DND-41 (cell line): ENCODE results near the gene MACROD2.

Source experiments
- ATAC-seq: fragments of 200-7000 bp; cut with Tn5 transposase; 3 replicates; pipeline ENCODE4 v1.9.1; 2021; ENCODE audit warnings: low read depth; ENCODE audit not compliant: insufficient read depth
- DNase-seq: peaks from one replicate; pipeline ENCODE4 v3.0.0-alpha.2; 2020
- H2AFZ ChIP-seq: 2 replicates; pipeline ENCODE4 v1.6.0; 2012; ENCODE audit warnings: low read depth, low read length
- H3K27ac ChIP-seq: 2 replicates; pipeline ENCODE4 v1.5.1; 2012; ENCODE audit warnings: low read length, inconsistent platforms
- H3K27me3 ChIP-seq: fragments of 200-600 bp; sonication (generic); 2 replicates; pipeline ENCODE4 v1.6.0; 2012; ENCODE audit warnings: low read length, mild to moderate bottlenecking, inconsistent platforms; ENCODE audit not compliant: insufficient read depth, poor library complexity
- H3K36me3 ChIP-seq: 2 replicates; pipeline ENCODE4 v1.5.1; 2012; ENCODE audit warnings: low read length, inconsistent platforms; ENCODE audit not compliant: insufficient read depth
- H3K4me1 ChIP-seq: 2 replicates; pipeline ENCODE4 v1.5.1; 2012; ENCODE audit warnings: mild to moderate bottlenecking, low read length; ENCODE audit not compliant: insufficient read depth
- H3K4me2 ChIP-seq: 2 replicates; pipeline ENCODE4 v1.6.0; 2012; ENCODE audit warnings: mild to moderate bottlenecking, moderate library complexity, low read length, inconsistent platforms; ENCODE audit not compliant: insufficient read depth
- H3K4me3 ChIP-seq, 2 experiments: fragments of 200-600 bp in 1 of 2; shearing (Covaris generic) in 1 of 2; 2 replicates each; pipeline ENCODE4 v1.5.1; 2012 to 2016; ENCODE audit warnings: inconsistent platforms in 2 of 2, low read length in 2 of 2, mild to moderate bottlenecking in 2 of 2, low read depth in 1 of 2, moderate library complexity in 1 of 2
- H3K79me2 ChIP-seq: 2 replicates; pipeline ENCODE4 v1.6.0; 2012; ENCODE audit warnings: low read length, inconsistent platforms; ENCODE audit not compliant: insufficient read depth
- H3K9ac ChIP-seq: 2 replicates; pipeline ENCODE4 v1.6.0; 2012; ENCODE audit warnings: low read depth, mild to moderate bottlenecking, inconsistent platforms, low read length, moderate library complexity
- H3K9me3 ChIP-seq: 2 replicates; pipeline ENCODE4 v1.5.1; 2012; ENCODE audit warnings: low read length, moderate library complexity, mild to moderate bottlenecking, inconsistent platforms; ENCODE audit not compliant: insufficient read depth, severe bottlenecking
- H4K20me1 ChIP-seq: 2 replicates; pipeline ENCODE4 v1.6.0; 2012; ENCODE audit warnings: low read length; ENCODE audit not compliant: insufficient read depth
- CTCF ChIP-seq: IDR thresholded peaks from 2 replicates; pipeline ENCODE4 v1.5.1; 2012; ENCODE audit warnings: borderline replicate concordance, low read length, moderate library complexity, mild to moderate bottlenecking; ENCODE audit not compliant: poor library complexity, severe bottlenecking; ENCODE audit errors: extremely low read depth
- EZH2 ChIP-seq: IDR thresholded peaks from 3 replicates; pipeline ENCODE4 v1.6.1; 2012; ENCODE audit warnings: borderline replicate concordance, low read depth, mild to moderate bottlenecking, moderate library complexity, low read length, inconsistent platforms; ENCODE audit not compliant: severe bottlenecking

The MACROD2 gene

GRCh38 chr20:15928946-15929345 is 1933.6 kb downstream of the MACROD2 start:
- no peak for DNase-seq
- ATAC-seq: no peak

GRCh38 chr20:15930311-15931305 is 1935.3 kb downstream of the MACROD2 start:
- H3K9me3 ChIP-seq: no peaks in the 10 kb centered on the region
- no peak overlapping the region for H3K9ac ChIP-seq
- no peak overlapping the region for H2AFZ ChIP-seq
- TF ChIP-seq CTCF (peak; percentile 59), EZH2 (no peak)
- no peak overlapping the region for H3K4me2 ChIP-seq
- DNase-seq (no peak), ATAC-seq (no peak)
- H3K27me3 ChIP-seq: no peaks in the 10 kb centered on the region
- H3K79me2 ChIP-seq: no peaks in the 10 kb centered on the region
- H3K36me3 ChIP-seq: no peaks in the 10 kb centered on the region
- no peak overlapping the region for H3K4me3 ChIP-seq
- no peak overlapping the region for H3K27ac ChIP-seq
- H4K20me1 ChIP-seq: no peaks in the 10 kb centered on the region
- H3K4me1 ChIP-seq: no peaks in the 10 kb centered on the region

More at GRCh38 chr20:15928946-15929345, 1933.6 kb downstream of the MACROD2 start:
- no peak overlapping the region for H3K9ac ChIP-seq
- no peaks in the 10 kb centered on the region for H3K9me3 ChIP-seq
- H3K36me3 ChIP-seq: no peaks in the 10 kb centered on the region
- H3K27me3 ChIP-seq: no peaks in the 10 kb centered on the region
- H2AFZ ChIP-seq: no peak overlapping the region
- H4K20me1 ChIP-seq: no peaks in the 10 kb centered on the region
- no peak for TF ChIP-seq CTCF
- no peak for TF ChIP-seq EZH2
- no peak overlapping the region for H3K4me2 ChIP-seq
- H3K27ac ChIP-seq: no peak overlapping the region
- H3K4me1 ChIP-seq: no peaks in the 10 kb centered on the region
- H3K4me3 ChIP-seq: no peak overlapping the region
- no peaks in the 10 kb centered on the region for H3K79me2 ChIP-seq

- H3K27me3 ChIP-seq: no peaks in the 10 kb centered on the region
- H4K20me1 ChIP-seq: no peaks in the 10 kb centered on the region
- H3K4me3 ChIP-seq: no peak overlapping the region
- no peak for DNase-seq
- ATAC-seq: no peak
- TF ChIP-seq CTCF (no peak), EZH2 (no peak)
- H3K4me2 ChIP-seq: no peak overlapping the region
- no peaks in the 10 kb centered on the region for H3K9me3 ChIP-seq
- no peak overlapping the region for H3K27ac ChIP-seq
- H3K9ac ChIP-seq: no peak overlapping the region
- H3K4me1 ChIP-seq: no peaks in the 10 kb centered on the region
- no peaks in the 10 kb centered on the region for H3K36me3 ChIP-seq
- no peaks in the 10 kb centered on the region for H3K79me2 ChIP-seq
- H2AFZ ChIP-seq: no peak overlapping the region
These were observed 1936.6 kb downstream of the MACROD2 start for GRCh38 chr20:15931897-15932296.
